SK-N-SH treated with all-trans-retinoic acid at 6 μM for 48 hours (cell line): ENCODE measurements around the gene PALLD.

Experiments
- ATAC-seq: fragments of 200-7000 bp; cut with Tn5 transposase; 3 replicates; pipeline ENCODE4 v1.9.1; 2020; ENCODE audit warnings: mild to moderate bottlenecking, moderate library complexity
- ARNTL ChIP-seq: fragments of 450-650 bp; formaldehyde crosslinking; IDR thresholded peaks from 2 replicates; pipeline ENCODE4 v1.5.0; 2020; ENCODE audit warnings: low read depth, mild to moderate bottlenecking, moderate library complexity, borderline replicate concordance
- CREB5 ChIP-seq: fragments of 250-450 bp; sonication (Bioruptor Pico); IDR thresholded peaks from 2 replicates; pipeline ENCODE4 v1.5.1; 2020; ENCODE audit warnings: low read depth, mild to moderate bottlenecking, moderate library complexity
- CSDC2 ChIP-seq: fragments of 250-450 bp; sonication (Bioruptor Pico); IDR thresholded peaks from 2 replicates; pipeline ENCODE4 v1.5.0; 2020; ENCODE audit warnings: mild to moderate bottlenecking, moderate library complexity
- ESRRG ChIP-seq: fragments of 250-450 bp; sonication (Bioruptor Pico); IDR thresholded peaks from 2 replicates; pipeline ENCODE4 v1.6.1; 2021; ENCODE audit warnings: mild to moderate bottlenecking
- GLIS3 ChIP-seq: fragments of 250-450 bp; sonication (Bioruptor Pico); IDR thresholded peaks from 2 replicates; pipeline ENCODE4 v1.5.0; 2020; ENCODE audit warnings: mild to moderate bottlenecking, moderate library complexity
- ISL1 ChIP-seq: fragments of 250-450 bp; sonication (Bioruptor Pico); IDR thresholded peaks from 2 replicates; pipeline ENCODE4 v2.1.2; 2022; ENCODE audit warnings: mild to moderate bottlenecking, moderate library complexity
- OSR1 ChIP-seq: fragments of 250-450 bp; sonication (Bioruptor Pico); IDR thresholded peaks from 2 replicates; pipeline ENCODE4 v1.8.0; 2022; ENCODE audit warnings: moderate library complexity, mild to moderate bottlenecking, inconsistent platforms
- PATZ1 ChIP-seq: fragments of 250-450 bp; sonication (Bioruptor Pico); IDR thresholded peaks from 2 replicates; pipeline ENCODE4 v1.8.0; 2020; ENCODE audit warnings: mild to moderate bottlenecking, moderate library complexity, borderline replicate concordance
- POU6F1 ChIP-seq: fragments of 250-450 bp; sonication (Bioruptor Pico); IDR thresholded peaks from 2 replicates; pipeline ENCODE4 v1.8.0; 2021; ENCODE audit warnings: low read depth, mild to moderate bottlenecking, moderate library complexity, borderline replicate concordance
- PPARA ChIP-seq: fragments of 250-450 bp; sonication (Bioruptor Pico); IDR thresholded peaks from 2 replicates; pipeline ENCODE4 v1.5.0; 2020; ENCODE audit warnings: mild to moderate bottlenecking, borderline replicate concordance
- RARB ChIP-seq: fragments of 250-450 bp; sonication (Bioruptor Pico); IDR thresholded peaks from 2 replicates; pipeline ENCODE4 v1.8.0; 2021; ENCODE audit warnings: mild to moderate bottlenecking, moderate library complexity
- SNAI2 ChIP-seq: fragments of 250-450 bp; sonication (Bioruptor Pico); IDR thresholded peaks from 2 replicates; pipeline ENCODE4 v1.5.0; 2020; ENCODE audit warnings: mild to moderate bottlenecking, moderate library complexity
- TCF4 ChIP-seq: fragments of 250-450 bp; sonication (Bioruptor Pico); IDR thresholded peaks from 2 replicates; pipeline ENCODE4 v1.8.0; 2021; ENCODE audit warnings: mild to moderate bottlenecking, moderate library complexity, borderline replicate concordance
- TOX ChIP-seq: fragments of 250-450 bp; sonication (Bioruptor Pico); IDR thresholded peaks from 2 replicates; pipeline ENCODE4 v1.8.0; 2021; ENCODE audit warnings: mild to moderate bottlenecking, moderate library complexity, borderline replicate concordance
- TSHZ2 ChIP-seq: fragments of 250-450 bp; sonication (Bioruptor Pico); IDR thresholded peaks from 2 replicates; pipeline ENCODE4 v1.5.0; 2020; ENCODE audit warnings: mild to moderate bottlenecking, moderate library complexity
- ZC3H10 ChIP-seq: fragments of 250-450 bp; sonication (Bioruptor Pico); IDR thresholded peaks from 2 replicates; pipeline ENCODE4 v1.5.1; 2021; ENCODE audit warnings: mild to moderate bottlenecking, moderate library complexity
- ZFP3 ChIP-seq: fragments of 250-450 bp; sonication (Bioruptor Pico); IDR thresholded peaks from 2 replicates; pipeline ENCODE4 v1.5.0; 2020; ENCODE audit warnings: mild to moderate bottlenecking, moderate library complexity
- ZFP30 ChIP-seq: fragments of 450-650 bp; formaldehyde crosslinking; IDR thresholded peaks from 2 replicates; pipeline ENCODE4 v1.5.0; 2022; ENCODE audit warnings: mild to moderate bottlenecking, moderate library complexity
- ZNF565 ChIP-seq: fragments of 450-650 bp; formaldehyde crosslinking; conservative IDR thresholded peaks from 2 replicates; pipeline ENCODE4 v1.5.0; 2020; ENCODE audit warnings: low read depth, mild to moderate bottlenecking, moderate library complexity
- ZNF70 ChIP-seq: fragments of 450-650 bp; formaldehyde crosslinking; IDR thresholded peaks from 2 replicates; pipeline ENCODE4 v1.5.0; 2020; ENCODE audit warnings: mild to moderate bottlenecking, moderate library complexity
- ZNF8 ChIP-seq: fragments of 450-650 bp; formaldehyde crosslinking; IDR thresholded peaks from 2 replicates; pipeline ENCODE4 v1.5.0; 2020; ENCODE audit warnings: mild to moderate bottlenecking, moderate library complexity
- TF ChIP-seq, protein P1 (sequence below): fragments of 250-450 bp; sonication (Bioruptor Pico); IDR thresholded peaks from 2 replicates; pipeline ENCODE4 v1.5.1; 2021; ENCODE audit warnings: mild to moderate bottlenecking, moderate library complexity

PALLD gene

DNA sequence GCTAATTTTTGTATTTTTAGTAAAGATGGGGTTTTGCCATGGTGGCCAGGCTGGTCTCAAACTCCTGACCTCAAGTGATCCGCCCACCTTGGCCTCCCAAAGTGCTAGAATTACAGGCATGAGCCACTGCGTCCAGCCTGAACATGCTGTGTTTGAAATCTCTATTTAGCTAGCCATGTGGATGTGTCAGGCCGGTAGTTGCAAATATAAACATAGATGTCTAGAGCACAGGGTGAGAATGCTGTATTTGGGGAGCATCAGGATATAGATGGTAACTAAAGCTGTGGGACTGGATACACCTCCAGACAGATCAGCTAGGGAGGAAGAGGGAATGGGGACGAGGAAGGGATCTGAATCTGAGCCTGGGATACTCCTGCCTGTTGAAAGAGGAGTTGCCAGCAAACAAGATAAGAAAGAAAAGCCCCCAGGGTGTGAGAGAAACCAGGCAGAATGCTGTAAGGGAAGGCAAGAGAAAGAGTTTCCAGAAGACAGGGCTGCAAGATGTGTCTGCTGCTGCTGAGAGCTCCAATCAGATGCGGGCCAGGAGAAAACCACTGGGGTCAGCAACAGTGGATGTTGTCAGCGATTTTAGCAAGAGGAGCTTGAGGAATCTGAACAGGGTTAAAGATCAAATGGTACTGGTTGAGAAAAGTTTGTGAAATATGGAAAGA is 177.4 kb downstream of the PALLD start:
- no peak for ATAC-seq
- no peak for TF ChIP-seq OSR1 (CRISPR knock-in tag)
- TF ChIP-seq ZFP30 = no peak
- TF ChIP-seq TOX = no peak
- no peak for TF ChIP-seq ESRRG (CRISPR knock-in tag)
- no peak for TF ChIP-seq ZNF8 (CRISPR knock-in tag)
- TF ChIP-seq ZNF565 (CRISPR knock-in tag) = no peak
- TF ChIP-seq, protein P1, sequence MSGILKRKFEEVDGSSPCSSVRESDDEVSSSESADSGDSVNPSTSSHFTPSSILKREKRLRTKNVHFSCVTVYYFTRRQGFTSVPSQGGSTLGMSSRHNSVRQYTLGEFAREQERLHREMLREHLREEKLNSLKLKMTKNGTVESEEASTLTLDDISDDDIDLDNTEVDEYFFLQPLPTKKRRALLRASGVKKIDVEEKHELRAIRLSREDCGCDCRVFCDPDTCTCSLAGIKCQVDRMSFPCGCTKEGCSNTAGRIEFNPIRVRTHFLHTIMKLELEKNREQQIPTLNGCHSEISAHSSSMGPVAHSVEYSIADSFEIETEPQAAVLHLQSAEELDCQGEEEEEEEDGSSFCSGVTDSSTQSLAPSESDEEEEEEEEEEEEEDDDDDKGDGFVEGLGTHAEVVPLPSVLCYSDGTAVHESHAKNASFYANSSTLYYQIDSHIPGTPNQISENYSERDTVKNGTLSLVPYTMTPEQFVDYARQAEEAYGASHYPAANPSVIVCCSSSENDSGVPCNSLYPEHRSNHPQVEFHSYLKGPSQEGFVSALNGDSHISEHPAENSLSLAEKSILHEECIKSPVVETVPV (CRISPR knock-in tag) = no peak
- TF ChIP-seq ISL1 (CRISPR knock-in tag) = no peak
- no peak for TF ChIP-seq SNAI2 (CRISPR knock-in tag)
- TF ChIP-seq PPARA (CRISPR knock-in tag) = no peak
- no peak for TF ChIP-seq GLIS3
- TF ChIP-seq ARNTL = no peak
- TF ChIP-seq CSDC2 = no peak
- no peak for TF ChIP-seq ZNF70 (CRISPR knock-in tag)
- TF ChIP-seq ZC3H10 = no peak
- TF ChIP-seq ZFP3 (CRISPR knock-in tag) = no peak
- TF ChIP-seq TCF4 (CRISPR knock-in tag) = no peak
- no peak for TF ChIP-seq CREB5 (CRISPR knock-in tag)
- TF ChIP-seq, all 23 proteins: peak for 0

GRCh38 chr4:168674866-168675265 is 178.0 kb downstream of the PALLD start:
- TF ChIP-seq TOX (no peak), GLIS3 (no peak), OSR1 (CRISPR knock-in tag) (no peak), ZFP30 (no peak)
- no peak for ATAC-seq

DNA sequence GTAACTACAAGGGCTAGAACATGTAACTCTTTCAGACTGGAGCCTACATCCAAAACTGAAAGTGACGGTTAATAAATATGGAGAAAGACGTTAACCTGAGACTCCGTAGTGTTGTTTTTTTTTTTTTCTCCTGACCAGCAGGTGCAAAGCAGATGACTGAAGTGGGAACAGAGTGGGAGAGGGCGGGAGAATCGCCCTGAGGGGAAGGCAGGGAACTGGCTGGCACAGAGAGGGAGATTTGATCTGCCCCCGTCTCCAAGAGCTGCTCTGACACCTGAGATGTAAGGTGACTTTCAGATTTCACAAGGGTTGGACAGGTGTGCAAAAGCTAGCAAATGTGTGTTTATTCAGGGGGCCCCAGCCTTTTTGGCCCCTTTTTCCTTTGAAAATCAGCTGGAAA is 180.2 kb downstream of the PALLD start:
- TF ChIP-seq ZNF565 (CRISPR knock-in tag) (no peak), PPARA (CRISPR knock-in tag) (no peak), TCF4 (CRISPR knock-in tag) (no peak), ISL1 (CRISPR knock-in tag) (no peak), ESRRG (CRISPR knock-in tag) (no peak), ARNTL (no peak), RARB (no peak), ZFP30 (no peak), POU6F1 (no peak), PATZ1 (no peak), CSDC2 (no peak), ZNF8 (CRISPR knock-in tag) (no peak), OSR1 (CRISPR knock-in tag) (no peak), ZC3H10 (no peak), TSHZ2 (CRISPR knock-in tag) (no peak), GLIS3 (no peak), CREB5 (CRISPR knock-in tag) (no peak), SNAI2 (CRISPR knock-in tag) (no peak), ZFP3 (CRISPR knock-in tag) (no peak)
- TF ChIP-seq, protein P1 (CRISPR knock-in tag) = no peak
- no peak for ATAC-seq
